Activated CD8-positive, alpha-beta memory T cell treated with anti-CD3 and anti-CD28 coated beads for 4 hours (primary cell): Measurements from ENCODE around the gene LRRC10.
"Not testable (repeated sequence)": the region's sequence is repeated elsewhere in the genome, so short reads cannot be mapped to it uniquely, and the experiment has no call there.

Experiments used
- DNase-seq, 2 donors: peaks; one replicate each; pipeline ENCODE4 v3.0.0-alpha.2; 2020; ENCODE audit warnings: low read depth in 2 of 2

LRRC10 gene

GRCh38 chr12:69619050-69619449, 8.3 kb upstream of the LRRC10 start:
- DNase-seq: no peak

DNA sequence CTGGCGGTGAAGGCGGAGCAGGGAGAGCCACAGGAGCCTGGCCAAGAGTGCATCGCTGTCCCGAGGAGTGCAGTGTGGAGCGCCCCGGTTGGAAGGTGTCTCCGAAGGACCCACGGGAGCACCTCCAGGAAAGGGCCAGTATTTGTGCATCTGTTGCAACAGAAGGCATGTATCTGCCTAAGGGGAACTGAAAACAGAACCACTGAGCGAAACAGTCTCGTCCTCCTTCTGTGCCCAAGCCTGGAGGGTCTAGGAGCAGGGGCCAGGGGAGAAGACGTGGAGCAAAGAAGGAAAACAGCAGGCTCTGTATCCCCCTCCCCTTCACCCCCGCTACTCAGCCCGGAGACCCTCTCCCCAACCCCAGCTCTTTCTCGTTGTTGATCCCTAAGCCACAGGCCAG, 5.3 kb upstream of the LRRC10 start:
- no peak for DNase-seq

DNA sequence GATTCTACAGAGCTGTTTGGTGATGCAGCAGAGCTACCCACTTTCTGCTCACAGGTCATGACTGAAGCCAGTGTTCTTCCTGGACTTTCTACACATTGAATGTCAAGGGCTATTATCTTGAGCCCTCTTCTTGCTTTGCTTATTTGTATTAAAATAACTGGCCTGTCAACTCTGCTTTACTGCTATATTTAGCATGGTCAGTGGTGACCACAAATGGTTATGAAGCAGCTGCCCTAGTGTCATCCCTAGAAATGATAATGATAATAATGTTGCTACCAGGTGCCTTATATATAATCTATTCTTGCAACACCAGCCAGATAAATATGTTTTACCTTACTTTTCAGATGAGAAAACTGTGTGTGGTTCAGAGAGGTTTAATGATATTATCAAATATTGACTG, 2.6 kb upstream of the LRRC10 start:
- DNase-seq: no peak

DNA sequence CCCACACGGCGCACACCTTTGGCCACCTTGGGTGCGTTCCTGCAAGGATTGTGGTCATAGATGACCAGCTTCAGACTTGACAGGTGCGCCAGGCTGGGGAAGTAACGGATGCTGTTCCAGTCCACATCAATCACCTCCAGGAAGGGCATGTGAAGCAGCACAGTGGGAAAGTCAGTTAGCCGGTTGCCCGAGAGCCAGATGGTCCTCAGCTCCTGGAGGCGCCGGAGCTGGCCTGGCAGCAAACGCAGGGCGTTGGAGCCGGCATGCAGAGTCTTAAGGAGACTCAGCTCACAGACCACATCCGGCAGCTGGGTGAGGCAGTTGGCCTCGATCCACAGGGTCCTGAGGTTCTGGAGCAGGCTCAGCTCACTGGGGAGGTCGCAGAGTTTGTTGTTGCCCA, 581 bp downstream of the LRRC10 start:
- no peak for DNase-seq

DNA sequence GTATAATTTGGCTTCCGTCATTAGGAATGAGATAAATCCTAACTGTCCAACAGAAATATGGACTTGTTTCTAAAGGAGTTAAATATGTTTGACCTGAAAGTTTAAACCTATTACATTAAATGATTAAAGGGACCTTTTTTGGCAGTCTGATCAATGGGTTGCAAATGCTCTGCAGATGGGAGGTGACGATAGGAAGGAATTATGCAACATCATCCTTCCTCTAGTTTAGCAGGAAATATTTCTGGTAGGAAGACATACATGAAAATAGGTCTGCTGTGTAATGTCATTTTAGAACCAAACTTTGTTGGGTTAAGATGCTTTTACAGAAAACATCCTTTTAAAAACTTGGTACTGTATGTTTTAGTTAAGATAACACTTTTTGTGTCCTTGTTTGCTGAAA, 2.6 kb downstream of the LRRC10 start:
- DNase-seq: no peak

DNA sequence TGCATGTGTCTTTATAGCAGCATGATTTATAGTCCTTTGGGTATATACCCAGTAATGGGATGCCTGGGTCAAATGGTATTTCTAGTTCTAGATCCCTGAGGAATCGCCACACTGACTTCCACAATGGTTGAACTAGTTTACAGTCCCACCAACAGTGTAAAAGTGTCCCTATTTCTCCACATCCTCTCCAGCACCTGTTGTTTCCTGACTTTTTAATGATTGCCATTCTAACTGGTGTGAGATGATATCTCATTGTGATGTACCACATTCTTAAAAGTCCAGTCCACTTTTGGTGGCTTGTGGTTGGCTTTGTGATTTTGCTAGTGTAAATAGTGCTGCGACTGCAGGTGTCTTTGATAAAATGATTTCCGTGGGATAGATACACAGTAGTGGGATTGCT, 6.4 kb downstream of the LRRC10 start:
- not testable (repeated sequence) for DNase-seq

- DNase-seq: not testable (repeated sequence)
Observed at GRCh38 chr12:69603556-69603955, 7.2 kb downstream of the LRRC10 start.

GRCh38 chr12:69602954-69603353, 7.8 kb downstream of the LRRC10 start:
- no peak for DNase-seq

DNA sequence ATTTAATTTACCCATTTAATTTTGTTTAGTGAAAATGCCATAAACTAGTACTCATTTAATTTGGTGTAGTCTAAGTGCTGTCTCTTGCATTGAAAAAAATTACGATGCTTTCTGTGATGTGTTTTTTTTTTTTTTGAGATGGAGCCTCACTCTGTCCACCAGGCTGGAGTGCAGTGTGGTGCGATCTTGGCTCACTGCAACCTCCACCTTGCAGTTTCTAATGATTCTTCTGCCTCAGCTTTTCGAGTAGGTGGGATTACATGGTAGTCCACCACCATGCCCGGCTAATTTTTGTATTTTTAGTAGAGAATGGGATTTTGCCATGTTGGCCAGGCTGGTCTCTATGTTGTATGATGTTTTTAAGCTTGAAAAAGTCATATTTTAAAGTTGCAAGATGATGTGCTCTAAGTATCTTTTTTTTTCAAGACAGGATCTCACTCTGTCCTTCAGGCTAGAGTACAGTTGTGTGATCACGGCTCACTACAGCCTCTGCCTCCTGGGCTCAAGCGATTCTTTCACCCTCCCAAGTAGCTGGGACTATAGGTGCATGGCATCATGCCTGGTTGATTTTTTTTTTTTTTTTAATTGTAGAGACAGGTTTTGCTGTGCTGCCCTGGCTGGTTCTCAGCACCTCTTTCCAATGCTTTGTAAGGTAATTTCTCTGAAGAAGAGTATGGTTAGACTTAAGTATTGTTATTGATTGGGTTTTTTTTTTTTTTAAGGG, 8.6 kb downstream of the LRRC10 start:
- no peak for DNase-seq

GRCh38 chr12:69600804-69601203, 9.9 kb downstream of the LRRC10 start:
- no peak for DNase-seq

DNA sequence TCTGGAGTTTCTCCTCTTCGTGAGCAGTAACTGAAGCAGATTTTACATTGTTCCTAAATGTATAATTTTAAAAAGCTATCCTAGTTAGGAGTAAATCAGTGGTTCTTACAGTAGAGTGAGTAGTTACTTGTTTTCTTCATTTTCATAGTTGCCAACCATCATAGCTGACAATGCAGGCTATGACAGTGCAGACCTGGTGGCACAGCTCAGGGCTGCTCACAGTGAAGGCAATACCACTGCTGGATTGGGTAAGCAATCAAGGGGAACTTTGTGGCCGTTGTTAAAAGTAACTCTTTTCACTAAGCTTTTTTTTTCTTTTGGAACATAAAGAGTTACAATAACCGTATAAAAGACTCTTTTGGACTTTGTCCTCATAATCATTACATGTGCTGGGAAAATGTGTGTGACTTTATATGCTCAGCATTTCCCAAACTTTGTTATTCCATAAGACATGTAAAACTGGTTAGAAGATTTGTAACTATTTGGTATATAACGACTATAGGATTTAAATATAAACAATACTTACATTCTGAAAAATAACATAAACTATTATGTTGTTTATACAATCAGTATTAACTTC, 12.4 kb downstream of the LRRC10 start:
- DNase-seq: no peak

- no peak for DNase-seq
Observed at GRCh38 chr12:69595689-69596088, 15.0 kb downstream of the LRRC10 start.

- DNase-seq: no peak
Observed at GRCh38 chr12:69589082-69589481, 21.6 kb downstream of the LRRC10 start.

DNA sequence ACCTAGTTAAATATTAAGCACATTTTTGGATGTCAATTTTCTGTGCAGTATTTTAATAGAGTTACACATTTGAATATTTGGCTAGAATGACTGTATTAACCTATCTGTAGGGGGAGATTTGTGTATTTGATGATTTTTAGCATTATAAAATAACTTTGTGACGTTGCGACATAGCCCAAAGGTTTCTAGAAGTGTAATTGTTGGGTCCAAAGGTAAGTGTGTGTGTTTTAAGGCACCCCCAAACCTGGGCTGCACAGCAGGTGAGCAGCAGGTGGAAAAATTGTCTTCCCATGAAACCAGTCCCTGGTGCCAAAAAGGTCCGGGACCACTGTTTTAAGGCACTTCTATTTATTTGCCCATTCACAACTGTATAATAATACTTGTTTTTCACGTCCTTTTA, 22.2 kb downstream of the LRRC10 start:
- DNase-seq: no peak

DNA sequence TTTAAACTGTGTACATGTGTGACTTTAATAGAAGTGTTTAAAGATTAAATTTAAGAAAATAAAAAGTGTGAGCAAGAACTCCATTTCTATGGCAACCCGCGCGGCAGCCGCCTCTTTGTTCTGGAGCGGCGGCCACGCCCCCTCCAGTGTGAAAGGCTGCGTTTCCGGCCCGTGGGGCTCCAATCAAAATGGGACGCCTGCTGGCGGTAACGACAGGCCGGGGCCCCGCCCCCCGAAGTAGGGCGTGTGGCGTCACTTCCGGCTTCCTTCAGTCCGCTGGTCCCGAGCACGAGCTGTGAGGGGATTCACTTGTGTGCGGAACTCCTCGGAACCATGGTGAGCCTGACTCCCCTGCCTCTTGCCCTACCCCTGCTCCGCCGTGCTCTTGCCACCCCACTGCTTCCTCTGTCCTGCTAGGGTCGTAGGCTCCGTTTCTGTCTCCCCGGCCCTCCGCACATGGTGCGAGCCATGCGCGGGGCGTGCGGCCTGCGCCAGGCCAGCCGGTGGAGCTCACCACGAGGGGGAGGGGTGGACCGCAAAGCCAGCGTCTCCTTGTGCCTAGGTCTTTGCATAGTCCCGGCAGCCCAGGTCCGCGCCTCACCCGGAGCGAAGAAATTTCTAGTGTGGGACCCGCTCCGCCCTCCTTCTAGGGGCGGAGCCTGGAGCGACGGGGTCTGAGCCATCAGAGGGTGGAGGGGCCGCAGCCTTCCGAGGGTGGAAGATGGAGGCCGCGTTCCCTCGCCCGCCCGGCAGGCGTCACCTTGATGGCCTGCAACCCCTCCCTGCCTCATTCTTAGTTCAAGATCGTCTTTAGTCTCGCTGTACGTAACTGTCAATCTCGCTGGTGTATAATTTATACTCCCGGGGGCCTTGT, 25.3 kb downstream of the LRRC10 start, which contains the start of gene CCT2:
Gene CCT2, plus strand, starts transcription at position 271 of the 874 bp plus-strand sequence. Its CDS starts 63 bp downstream, at position 334.
- DNase-seq: peak; percentile 95 to 96

DNA sequence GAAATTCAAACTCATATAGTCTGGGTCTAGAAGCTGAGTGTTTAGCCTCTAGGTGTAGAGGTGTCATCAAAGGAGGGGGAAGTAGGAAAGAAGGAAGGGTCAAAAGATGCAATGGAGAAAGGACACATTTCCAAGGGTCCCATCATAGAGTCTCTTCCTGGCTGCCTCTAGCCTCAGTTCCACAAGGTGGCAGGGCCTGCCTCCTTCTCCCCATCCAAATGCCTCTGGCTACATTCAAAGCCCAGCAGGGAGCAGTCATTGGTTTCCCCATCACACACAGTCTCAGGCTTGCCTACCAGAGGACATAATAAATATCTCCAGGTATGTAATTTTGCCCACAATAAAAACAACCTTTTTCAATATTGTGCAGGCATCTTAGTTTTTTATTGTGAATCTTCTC, 27.5 kb downstream of the LRRC10 start:
- no peak for DNase-seq

GRCh38 chr12:69580074-69580473, 30.6 kb downstream of the LRRC10 start:
- no peak for DNase-seq

DNA sequence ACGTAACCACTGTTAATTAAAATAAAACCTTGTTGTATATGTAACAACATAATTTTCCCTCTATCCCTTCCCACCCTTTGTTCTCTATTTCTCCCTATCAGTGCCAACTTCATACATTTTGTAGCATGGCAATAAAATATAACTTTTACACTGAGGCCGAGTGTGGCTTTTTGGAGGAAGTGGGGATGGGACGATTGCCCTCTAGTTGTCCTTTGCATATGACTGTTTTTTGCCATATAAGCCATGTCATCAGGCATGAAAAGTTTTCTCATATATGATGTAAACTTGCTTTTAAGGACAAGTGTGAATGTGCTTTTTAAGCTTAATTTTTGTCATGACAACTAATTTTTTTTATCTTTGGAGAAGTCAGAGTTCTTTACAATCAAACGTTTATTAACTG, 31.7 kb downstream of the LRRC10 start:
- no peak for DNase-seq

DNA sequence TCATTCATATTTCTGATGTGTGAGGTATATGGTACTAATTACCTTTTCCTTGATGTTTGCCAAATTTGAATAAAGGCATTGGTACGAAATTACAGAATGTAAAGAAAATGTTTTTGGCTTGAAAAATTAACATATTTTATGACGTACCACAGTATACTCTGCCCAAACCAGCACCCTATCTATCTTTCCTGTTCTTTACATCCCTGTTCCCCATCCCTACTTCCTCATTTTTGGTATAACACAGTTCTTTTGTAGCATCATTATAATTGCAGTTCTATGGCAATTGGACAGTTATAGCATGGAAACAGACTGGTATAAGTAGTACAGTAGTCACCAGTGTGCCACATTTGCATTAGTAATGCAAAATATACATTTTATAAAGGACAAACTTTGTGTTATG, 32.4 kb downstream of the LRRC10 start:
- no peak for DNase-seq

DNA sequence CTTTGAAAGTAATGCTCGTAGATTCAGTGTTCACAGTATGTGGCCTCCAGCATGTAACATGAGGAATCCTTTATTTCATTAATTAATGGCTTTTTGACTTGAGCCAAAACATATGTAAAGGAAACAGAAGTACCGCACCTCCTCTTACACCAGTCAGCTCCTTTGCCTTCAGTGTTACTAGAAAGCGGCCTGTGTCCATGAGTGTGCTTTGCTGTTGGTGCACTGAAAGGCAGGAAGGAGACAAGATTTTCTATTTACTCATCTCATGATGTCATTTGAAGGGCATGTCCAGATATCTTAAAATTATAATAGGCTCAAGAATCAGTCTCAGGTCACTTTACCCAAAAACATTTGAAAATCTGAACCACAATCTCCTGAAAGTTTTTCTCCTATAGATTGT, 35.4 kb downstream of the LRRC10 start:
- no peak for DNase-seq

DNA sequence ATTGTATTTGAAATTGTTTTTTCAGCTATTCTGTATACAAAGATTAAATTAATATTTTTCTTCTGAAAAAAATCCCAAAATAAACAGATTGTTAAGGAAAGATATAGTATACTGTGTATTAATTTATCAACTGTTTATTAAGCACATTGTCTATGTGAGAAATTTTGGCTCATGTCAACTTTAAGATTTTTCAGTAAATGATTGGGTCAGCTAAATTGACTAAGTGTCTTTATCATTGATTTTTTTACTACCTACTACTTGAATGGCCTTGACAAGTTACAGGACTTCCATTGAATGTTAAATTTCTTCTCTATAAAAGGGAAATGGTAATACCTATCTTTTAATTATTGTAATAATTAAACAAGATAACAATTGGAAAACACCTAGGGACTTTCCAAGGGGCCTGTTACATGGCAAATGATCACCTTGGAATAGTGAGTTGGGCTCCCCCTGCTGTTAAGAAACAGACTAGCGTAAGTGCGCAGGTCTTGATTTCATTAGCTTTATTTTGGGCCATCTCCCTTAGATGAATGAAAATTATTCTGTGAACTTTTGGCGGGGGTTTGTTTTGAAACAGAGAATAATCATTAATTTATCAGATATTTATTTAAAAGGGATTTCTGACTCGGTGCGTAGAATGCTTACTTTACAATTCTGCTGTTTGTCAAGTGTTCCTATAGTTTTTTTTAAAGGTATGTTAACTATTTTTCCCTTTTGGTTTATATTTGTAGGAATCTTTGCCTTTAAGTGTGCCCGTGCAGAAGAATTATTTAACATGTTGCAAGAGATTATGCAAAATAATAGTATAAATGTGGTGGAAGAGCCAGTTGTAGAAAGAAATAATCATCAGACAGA, 39.9 kb downstream of the LRRC10 start:
- peak; percentile 18 to 41 for DNase-seq
